Measurements from ENCODE around the gene ADGRF3.

The ADGRF3 gene, protein sequence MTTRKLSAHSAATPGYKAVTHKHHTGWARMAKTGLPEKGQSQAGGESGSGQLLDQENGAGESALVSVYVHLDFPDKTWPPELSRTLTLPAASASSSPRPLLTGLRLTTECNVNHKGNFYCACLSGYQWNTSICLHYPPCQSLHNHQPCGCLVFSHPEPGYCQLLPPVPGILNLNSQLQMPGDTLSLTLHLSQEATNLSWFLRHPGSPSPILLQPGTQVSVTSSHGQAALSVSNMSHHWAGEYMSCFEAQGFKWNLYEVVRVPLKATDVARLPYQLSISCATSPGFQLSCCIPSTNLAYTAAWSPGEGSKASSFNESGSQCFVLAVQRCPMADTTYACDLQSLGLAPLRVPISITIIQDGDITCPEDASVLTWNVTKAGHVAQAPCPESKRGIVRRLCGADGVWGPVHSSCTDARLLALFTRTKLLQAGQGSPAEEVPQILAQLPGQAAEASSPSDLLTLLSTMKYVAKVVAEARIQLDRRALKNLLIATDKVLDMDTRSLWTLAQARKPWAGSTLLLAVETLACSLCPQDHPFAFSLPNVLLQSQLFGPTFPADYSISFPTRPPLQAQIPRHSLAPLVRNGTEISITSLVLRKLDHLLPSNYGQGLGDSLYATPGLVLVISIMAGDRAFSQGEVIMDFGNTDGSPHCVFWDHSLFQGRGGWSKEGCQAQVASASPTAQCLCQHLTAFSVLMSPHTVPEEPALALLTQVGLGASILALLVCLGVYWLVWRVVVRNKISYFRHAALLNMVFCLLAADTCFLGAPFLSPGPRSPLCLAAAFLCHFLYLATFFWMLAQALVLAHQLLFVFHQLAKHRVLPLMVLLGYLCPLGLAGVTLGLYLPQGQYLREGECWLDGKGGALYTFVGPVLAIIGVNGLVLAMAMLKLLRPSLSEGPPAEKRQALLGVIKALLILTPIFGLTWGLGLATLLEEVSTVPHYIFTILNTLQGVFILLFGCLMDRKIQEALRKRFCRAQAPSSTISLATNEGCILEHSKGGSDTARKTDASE

DNA sequence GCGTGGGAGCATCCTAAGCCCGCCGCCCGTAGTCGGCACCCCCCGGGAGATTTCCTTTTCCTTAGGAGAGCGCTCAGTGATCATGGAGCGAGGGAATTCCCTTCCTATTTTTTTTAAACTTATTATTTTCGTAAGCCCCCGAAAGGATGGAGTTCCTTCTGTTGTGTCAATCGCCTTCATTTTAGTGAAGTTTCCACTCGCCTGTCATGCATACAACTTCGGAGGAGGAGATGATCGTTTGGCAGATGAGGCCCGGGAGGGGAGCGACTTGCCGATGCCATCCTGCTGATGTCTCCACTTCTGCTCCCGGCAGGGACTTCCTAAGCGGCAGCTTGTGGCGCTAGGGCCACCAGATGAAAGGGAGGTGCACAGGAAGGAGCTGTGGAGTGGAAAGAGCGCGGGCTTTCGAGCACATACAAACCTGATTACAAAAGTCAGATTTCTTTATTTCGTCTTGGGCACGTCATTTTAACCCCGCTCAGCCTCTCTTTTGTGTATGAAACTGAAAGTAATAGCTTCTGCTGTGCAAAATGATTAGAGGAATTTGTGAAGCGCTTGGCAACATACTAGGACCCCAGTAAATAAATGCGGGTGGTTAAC is at the start of gene ADGRF3:
ADGRF3 (minus strand) TSS at position 336 of the 600 bp plus-strand sequence. CDS start 555 bp downstream, outside the sequence.
- DNase-seq (ENCODE audit: low spot score), result no peak
- CTCF ChIA-PET, result no interaction called here
- TF ChIP-seq, protein P1, sequence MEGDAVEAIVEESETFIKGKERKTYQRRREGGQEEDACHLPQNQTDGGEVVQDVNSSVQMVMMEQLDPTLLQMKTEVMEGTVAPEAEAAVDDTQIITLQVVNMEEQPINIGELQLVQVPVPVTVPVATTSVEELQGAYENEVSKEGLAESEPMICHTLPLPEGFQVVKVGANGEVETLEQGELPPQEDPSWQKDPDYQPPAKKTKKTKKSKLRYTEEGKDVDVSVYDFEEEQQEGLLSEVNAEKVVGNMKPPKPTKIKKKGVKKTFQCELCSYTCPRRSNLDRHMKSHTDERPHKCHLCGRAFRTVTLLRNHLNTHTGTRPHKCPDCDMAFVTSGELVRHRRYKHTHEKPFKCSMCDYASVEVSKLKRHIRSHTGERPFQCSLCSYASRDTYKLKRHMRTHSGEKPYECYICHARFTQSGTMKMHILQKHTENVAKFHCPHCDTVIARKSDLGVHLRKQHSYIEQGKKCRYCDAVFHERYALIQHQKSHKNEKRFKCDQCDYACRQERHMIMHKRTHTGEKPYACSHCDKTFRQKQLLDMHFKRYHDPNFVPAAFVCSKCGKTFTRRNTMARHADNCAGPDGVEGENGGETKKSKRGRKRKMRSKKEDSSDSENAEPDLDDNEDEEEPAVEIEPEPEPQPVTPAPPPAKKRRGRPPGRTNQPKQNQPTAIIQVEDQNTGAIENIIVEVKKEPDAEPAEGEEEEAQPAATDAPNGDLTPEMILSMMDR (conservative IDR thresholded peaks at IDR 0.05; ENCODE audit: low read depth), result no peak
- POLR2A ChIA-PET (ENCODE audit: low non-redundant PET), result no interaction called here
- peak within 1 kb of the TSS; percentile 91 for H3K27ac ChIP-seq

DNA sequence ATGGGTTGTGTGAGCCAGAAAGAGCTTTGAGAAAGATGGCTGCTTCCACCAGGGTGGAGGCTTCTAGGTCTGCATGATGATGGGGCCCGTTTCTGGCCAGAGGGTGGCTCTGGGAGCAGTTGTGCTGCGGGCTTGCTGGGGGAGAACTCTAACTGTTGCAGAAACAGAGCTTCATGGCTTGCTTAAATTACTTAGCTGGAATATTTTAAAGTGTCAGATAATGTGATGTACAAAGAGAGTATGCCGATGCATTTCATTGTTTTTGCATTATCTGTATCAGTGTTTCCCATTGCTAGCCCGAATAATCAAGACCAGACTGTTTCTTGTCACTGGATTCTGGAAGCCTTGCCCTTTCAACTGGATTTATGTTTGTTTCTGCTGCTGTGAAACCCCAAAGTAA is 48.8 kb upstream of the ADGRF3 start:
- TF ChIP-seq, protein P1 (conservative IDR thresholded peaks at IDR 0.05; ENCODE audit: low read depth), result no peak
- CTCF ChIA-PET, result interaction anchor here (0.5 kb wide), 1 partner anchor 19 kb away, joined by 3 read pairs; no protein-coding TSS in a partner anchor
- DNase-seq (ENCODE audit: low spot score), result no peak
- POLR2A ChIA-PET (ENCODE audit: low non-redundant PET), result no interaction called here
- H3K27ac ChIP-seq, result no peak overlapping the region

DNA sequence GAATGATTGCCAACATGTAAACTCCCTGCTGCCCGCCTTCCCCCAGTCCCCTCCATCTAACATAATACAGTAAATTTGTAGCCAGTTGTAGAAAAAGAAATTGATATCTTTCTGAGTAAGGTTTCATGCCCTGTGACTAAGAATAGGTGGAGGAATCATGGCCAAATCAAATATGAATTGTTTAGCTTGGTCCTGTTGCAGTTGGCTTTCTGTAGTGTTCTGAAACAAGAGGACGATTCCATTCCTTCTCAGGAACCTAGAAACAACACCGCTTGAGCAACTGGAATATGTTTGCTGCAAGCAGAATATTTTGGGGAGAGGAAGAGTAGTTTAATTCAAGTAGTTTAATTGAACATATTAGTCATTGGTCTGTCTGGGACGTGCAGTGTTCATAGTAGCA is 48.1 kb upstream of the ADGRF3 start:
- POLR2A ChIA-PET (ENCODE audit: low non-redundant PET), result no interaction called here
- TF ChIP-seq, protein P1 (conservative IDR thresholded peaks at IDR 0.05; ENCODE audit: low read depth), result no peak
- no peak overlapping the region for H3K27ac ChIP-seq
- CTCF ChIA-PET, result interaction anchor here (0.6 kb wide), 1 partner anchor 22 kb away, joined by 3 read pairs; no protein-coding TSS in a partner anchor
- no peak for DNase-seq (ENCODE audit: low spot score)

DNA sequence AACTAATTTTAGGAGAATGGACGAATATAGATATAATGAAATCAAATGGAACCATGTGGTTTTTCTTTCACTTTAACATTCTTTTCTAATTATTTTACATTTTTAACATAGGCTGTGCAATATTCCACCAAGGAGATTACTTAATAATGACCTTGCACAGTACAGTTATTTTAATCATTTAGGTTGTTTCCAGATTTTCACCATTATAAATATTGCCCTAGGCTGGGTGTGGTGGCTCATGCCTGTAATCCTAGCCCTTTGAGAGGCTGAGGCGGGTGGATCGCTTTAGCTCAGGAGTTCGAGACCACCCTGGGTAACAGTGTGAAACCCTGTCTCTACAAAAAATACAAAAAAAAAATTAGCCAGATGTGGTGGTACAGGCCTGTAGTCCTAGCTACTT is 40.6 kb upstream of the ADGRF3 start:
- TF ChIP-seq, protein P1 (conservative IDR thresholded peaks at IDR 0.05; ENCODE audit: low read depth), result no peak
- ChIA-PET CTCF (no interaction called here), POLR2A (ENCODE audit: low non-redundant PET) (no interaction called here)
- H3K27ac ChIP-seq, result no peak overlapping the region
- no peak for DNase-seq (ENCODE audit: low spot score)

DNA sequence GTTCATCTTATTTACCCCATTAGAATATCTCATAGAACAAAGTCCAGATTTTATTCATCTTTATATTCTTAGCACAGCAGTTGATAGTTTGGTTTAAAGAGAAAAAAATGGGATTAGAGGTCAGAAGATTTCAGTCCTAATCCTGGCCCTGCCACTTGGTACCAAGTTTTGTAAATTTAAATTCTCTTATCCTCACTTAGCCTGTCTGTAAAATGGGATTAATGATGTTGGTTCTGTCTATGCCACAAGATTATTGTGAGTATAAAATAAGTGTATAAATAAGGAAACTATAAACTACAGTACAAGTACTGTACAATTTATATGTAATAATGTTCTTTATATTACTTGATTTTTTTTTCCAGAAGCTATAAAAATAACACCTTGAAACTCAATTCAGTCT is 38.0 kb upstream of the ADGRF3 start:
- CTCF ChIA-PET, result no interaction called here
- no peak overlapping the region for H3K27ac ChIP-seq

More for the DNA sequence above, 38.0 kb upstream of the ADGRF3 start:
- TF ChIP-seq, protein P1 (conservative IDR thresholded peaks at IDR 0.05; ENCODE audit: low read depth), result no peak
- POLR2A ChIA-PET (ENCODE audit: low non-redundant PET), result no interaction called here
- DNase-seq (ENCODE audit: low spot score), result no peak

Measured in RWPE1 (cell line).